GM23338 (cell line): ENCODE measurements around the gene HSPA2.
"Not testable (repeated sequence)": the region's sequence is repeated elsewhere in the genome, so short reads cannot be mapped to it uniquely, and the experiment has no call there.

Source experiments
- CREB1 ChIP-seq: fragments of 250-450 bp; sonication (Bioruptor Pico); IDR thresholded peaks from 2 replicates; pipeline ENCODE4 v1.5.0; 2020; ENCODE audit warnings: low read depth, mild to moderate bottlenecking, moderate library complexity
- CTCF ChIP-seq, 2 experiments: fragments of 200-600 bp in 1 of 2; sonication (generic) in 1 of 2; conservative IDR thresholded peaks; 2 replicates each; pipeline versions ENCODE4 v1.5.1 to v1.6.1; 2016 to 2017; ENCODE audit warnings: antibody characterized with exemption in 2 of 2, low read depth in 2 of 2, mild to moderate bottlenecking in 2 of 2, moderate library complexity in 1 of 2
- ETS1 ChIP-seq: IDR thresholded peaks from 2 replicates; pipeline ENCODE4 v1.6.1; 2016; ENCODE audit warnings: antibody characterized with exemption
- EZH2 ChIP-seq: fragments of 200-600 bp; sonication (generic); IDR thresholded peaks from one replicate; pipeline ENCODE4 v1.8.0; 2017; ENCODE audit warnings: antibody characterized with exemption, mild to moderate bottlenecking, low read depth; ENCODE audit not compliant: unreplicated experiment
- EZH2phosphoT487 ChIP-seq: fragments of 200-600 bp; sonication (generic); IDR thresholded peaks from one replicate; pipeline ENCODE4 v1.8.1; 2018; ENCODE audit warnings: antibody characterized with exemption; ENCODE audit not compliant: unreplicated experiment
- JUNB ChIP-seq: IDR thresholded peaks from one replicate; pipeline ENCODE4 v1.6.1; 2016; ENCODE audit warnings: antibody characterized with exemption; ENCODE audit not compliant: unreplicated experiment
- NANOG ChIP-seq: IDR thresholded peaks from 2 replicates; pipeline ENCODE4 v1.6.1; 2016; ENCODE audit warnings: antibody characterized with exemption, borderline replicate concordance
- POLR2AphosphoS5 ChIP-seq: IDR thresholded peaks from 2 replicates; pipeline ENCODE4 v1.6.1; 2016; ENCODE audit warnings: antibody characterized with exemption, low read depth
- REST ChIP-seq: IDR thresholded peaks from one replicate; pipeline ENCODE4 v1.6.1; 2018; ENCODE audit warnings: antibody characterized with exemption; ENCODE audit not compliant: unreplicated experiment
- STAT1 ChIP-seq: IDR thresholded peaks from one replicate; pipeline ENCODE4 v1.6.1; 2016; ENCODE audit warnings: antibody characterized with exemption; ENCODE audit not compliant: unreplicated experiment
- ZNF114 ChIP-seq: fragments of 250-450 bp; sonication (Bioruptor Pico); IDR thresholded peaks from 2 replicates; pipeline ENCODE4 v1.5.0; 2020; ENCODE audit warnings: mild to moderate bottlenecking, moderate library complexity
- ZNF331 ChIP-seq: fragments of 250-450 bp; sonication (Bioruptor Pico); IDR thresholded peaks from 2 replicates; pipeline ENCODE4 v1.5.0; 2020; ENCODE audit warnings: low read depth, mild to moderate bottlenecking, moderate library complexity
- ZNF462 ChIP-seq: fragments of 250-450 bp; sonication (Bioruptor Pico); IDR thresholded peaks from 2 replicates; pipeline ENCODE4 v1.5.0; 2020; ENCODE audit warnings: mild to moderate bottlenecking, moderate library complexity

DNA sequence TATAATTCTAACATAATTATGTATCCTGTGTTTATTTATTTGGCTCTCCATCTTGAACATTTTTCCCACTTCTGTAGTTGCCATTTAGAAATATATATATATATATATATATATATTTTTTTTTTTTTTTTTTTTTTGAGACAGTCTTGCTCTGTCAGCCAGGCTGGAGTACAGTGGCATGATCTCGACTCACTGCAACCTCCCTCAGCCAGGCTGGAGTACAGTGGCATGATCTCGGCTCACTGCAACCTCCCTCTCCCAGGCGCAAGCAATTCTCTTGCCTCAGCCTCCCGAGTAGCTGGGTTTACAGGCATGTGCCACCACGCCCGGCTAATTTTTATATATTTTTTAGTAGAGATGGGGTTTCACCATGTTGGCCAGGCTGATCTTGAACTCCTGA, 22.9 kb upstream of the HSPA2 start:
- not testable (repeated sequence) for TF ChIP-seq CTCF (conservative IDR thresholded peaks at IDR 0.05; ENCODE audit: low read depth in 2 of 2); EZH2phosphoT487; REST; EZH2; JUNB; POLR2AphosphoS5; CREB1 (CRISPR knock-in tag); ZNF331 (CRISPR knock-in tag); ZNF114 (CRISPR knock-in tag); ETS1; STAT1; ZNF462 (CRISPR knock-in tag); NANOG
